Cardiac septum (tissue), 1 donor: ENCODE results near the gene CIDEB. TPM values are rescaled to one million over a fixed set of nuclear protein-coding genes. Genes with fewer than 3 reads are reported as not detected.
A peak's percentile ranks its signal among the peaks of the same experiment; 100 is the strongest.

ENCODE experiments used
- DNase-seq: peaks from one replicate; pipeline ENCODE4 v3.0.0-alpha.2; 2020; ENCODE audit warnings: low spot score
- intact Hi-C: fragments of 100-400 bp; cut with DNase I; formaldehyde crosslinking; loops from one replicate; pipeline ENCODE4 v1.14.0; 2022
- total RNA-seq: library from RNA; stranded (reverse); fragmentation: NEBNext Ultra II Directional; extraction: Animal tissue kit (Norgen Biotek cat#: 25700); gene quantifications from one replicate; pipeline ENCODE4 v1.2.1, GENCODE V29; 2021
- donor health status: DM: no; HTN: no; CAD: no.

CIDEB gene
- total RNA-seq, 1 donor from 2014 or later = 2.4 TPM

GRCh38 chr14:24315243-24315806 is 7.5 kb upstream of the CIDEB start:
- intact Hi-C loops = no loop called here
- no peak for DNase-seq

GRCh38 chr14:24314377-24315193 is 6.8 kb upstream of the CIDEB start:
- no peak for DNase-seq
- intact Hi-C loops = no loop called here

GRCh38 chr14:24313913-24314312 is 6.1 kb upstream of the CIDEB start:
- intact Hi-C loops = no loop called here
- DNase-seq = no peak

GRCh38 chr14:24312736-24313507 is 5.1 kb upstream of the CIDEB start:
- intact Hi-C loops = no loop called here
- peak; percentile 89 for DNase-seq

GRCh38 chr14:24311837-24312615 is 4.2 kb upstream of the CIDEB start:
- intact Hi-C loops = no loop called here
- DNase-seq = no peak

- intact Hi-C loops = no loop called here
These were observed 3.1 kb upstream of the CIDEB start, which contains the start of gene LTB4R for GRCh38 chr14:24310646-24311604. TSS of gene LTB4R (plus strand) at chr14:24311502. CDS start at chr14:24315652, 4,150 bp downstream.

GRCh38 chr14:24310265-24310645 is 2.5 kb upstream of the CIDEB start:
- intact Hi-C loops = no loop called here
- DNase-seq = no peak

More at GRCh38 chr14:24310646-24311604, 3.1 kb upstream of the CIDEB start, which contains the start of gene LTB4R:
- peak; percentile 92 for DNase-seq

GRCh38 chr14:24309538-24310264 is 1.9 kb upstream of the CIDEB start, which contains the start of gene LTB4R2:
TSS of gene LTB4R2 (plus strand) at chr14:24310140. CDS start at chr14:24310665, 525 bp downstream.
- intact Hi-C loops = no loop called here
- no peak for DNase-seq

- intact Hi-C loops = no loop called here
- no peak for DNase-seq
These were observed 756 bp upstream of the CIDEB start for GRCh38 chr14:24308342-24309124.

GRCh38 chr14:24307156-24307574 is 612 bp downstream of the CIDEB start:
- intact Hi-C loops = no loop called here
- DNase-seq = no peak

GRCh38 chr14:24304019-24304387 is 3.8 kb downstream of the CIDEB start:
- intact Hi-C loops = no loop called here
- no peak for DNase-seq

GRCh38 chr14:24300326-24300980 is 7.3 kb downstream of the CIDEB start:
- DNase-seq = no peak
- intact Hi-C loops = no loop called here

- intact Hi-C loops = loop anchor here (1.0 kb wide), 1 partner anchor 57 kb away; the partner anchor contains the start of gene TINF2
- peak; percentile 97 for DNase-seq
These were observed 8.3 kb downstream of the CIDEB start, which contains the start of the genes DHRS1 and NOP9 for GRCh38 chr14:24299255-24300191. TSS of gene DHRS1 (minus strand) at chr14:24299780. CDS start at chr14:24299106, 674 bp downstream. TSS of gene NOP9 (plus strand) at chr14:24299850. CDS start at chr14:24299955, 105 bp downstream.

GRCh38 chr14:24298892-24299254 is 8.9 kb downstream of the CIDEB start:
- intact Hi-C loops = loop anchor here (1.0 kb wide), 1 partner anchor 57 kb away; the partner anchor contains the start of gene TINF2
- no peak for DNase-seq
